MM.1S (cell line): Measurements from ENCODE around the gene P2RX2.
A peak's percentile ranks its signal among the peaks of the same experiment; 100 is the strongest.

Source experiments
- DNase-seq: peaks from one replicate; pipeline ENCODE4 v3.0.0-alpha.2; 2015
- H2AFZ ChIP-seq: fragments of 300-600 bp; sonication (generic); 2 replicates; pipeline ENCODE4 v1.6.0; 2016; ENCODE audit warnings: antibody characterized with exemption, low read length
- H3F3A ChIP-seq: fragments of 300-600 bp; sonication (generic); 2 replicates; pipeline ENCODE4 v1.6.1; 2016; ENCODE audit warnings: mild to moderate bottlenecking, antibody characterized with exemption, low read length, moderate library complexity, mixed read lengths; ENCODE audit not compliant: insufficient read depth
- H3K27ac ChIP-seq: fragments of 300-600 bp; sonication (generic); 2 replicates; pipeline ENCODE4 v1.5.1; 2016; ENCODE audit warnings: mild to moderate bottlenecking, low read length
- H3K27me3 ChIP-seq: fragments of 300-600 bp; sonication (generic); replicated peaks from 2 replicates; pipeline ENCODE4 v1.6.0; 2016; ENCODE audit warnings: low read length; ENCODE audit not compliant: insufficient read depth
- H3K36me3 ChIP-seq: fragments of 300-600 bp; sonication (generic); replicated peaks from 2 replicates; pipeline ENCODE4 v1.6.1; 2016; ENCODE audit warnings: mild to moderate bottlenecking, low read length, mixed read lengths; ENCODE audit not compliant: insufficient read depth
- H3K4me1 ChIP-seq: fragments of 300-600 bp; sonication (generic); 2 replicates; pipeline ENCODE4 v1.6.1; 2016; ENCODE audit warnings: low read length, mixed read lengths
- H3K4me2 ChIP-seq: fragments of 300-600 bp; sonication (generic); 2 replicates; pipeline ENCODE4 v1.6.0; 2016; ENCODE audit warnings: low read depth, low read length
- H3K4me3 ChIP-seq: fragments of 300-600 bp; sonication (generic); 2 replicates; pipeline ENCODE4 v1.5.1; 2016; ENCODE audit warnings: low read length, mixed read lengths
- H3K79me2 ChIP-seq: fragments of 300-600 bp; sonication (generic); 2 replicates; pipeline ENCODE4 v1.6.1; 2016; ENCODE audit warnings: mixed run types, low read length, mixed read lengths
- H3K9ac ChIP-seq: fragments of 300-600 bp; sonication (generic); 2 replicates; pipeline ENCODE4 v1.6.1; 2016; ENCODE audit warnings: low read length, mixed read lengths
- H3K9me2 ChIP-seq: fragments of 300-600 bp; sonication (generic); replicated peaks from 2 replicates; pipeline ENCODE4 v1.6.1; 2016; ENCODE audit warnings: mild to moderate bottlenecking, low read length, mixed read lengths; ENCODE audit not compliant: insufficient read depth
- H3K9me3 ChIP-seq: fragments of 300-600 bp; sonication (generic); replicated peaks from 2 replicates; pipeline ENCODE4 v1.6.1; 2016; ENCODE audit warnings: mild to moderate bottlenecking, low read length, mixed read lengths; ENCODE audit not compliant: insufficient read depth
- H4K20me1 ChIP-seq: fragments of 300-600 bp; sonication (generic); 2 replicates; pipeline ENCODE4 v1.6.1; 2016; ENCODE audit warnings: mild to moderate bottlenecking, low read length, moderate library complexity, mixed read lengths; ENCODE audit not compliant: insufficient read depth
- CTCF ChIP-seq: fragments of 300-600 bp; sonication (generic); IDR thresholded peaks from 2 replicates; pipeline ENCODE4 v1.5.1; 2016; ENCODE audit warnings: antibody characterized with exemption, low read length, mixed read lengths
- EZH2 ChIP-seq: fragments of 300-600 bp; sonication (generic); optimal IDR thresholded peaks from 2 replicates; pipeline ENCODE3; 2017; ENCODE audit warnings: low read depth, mild to moderate bottlenecking, antibody characterized with exemption, low read length, mixed read lengths
- EZH2phosphoT487 ChIP-seq: fragments of 300-600 bp; sonication (generic); IDR thresholded peaks from 2 replicates; pipeline ENCODE4 v1.6.1; 2018; ENCODE audit warnings: antibody characterized with exemption, low read length

Gene P2RX2

DNA sequence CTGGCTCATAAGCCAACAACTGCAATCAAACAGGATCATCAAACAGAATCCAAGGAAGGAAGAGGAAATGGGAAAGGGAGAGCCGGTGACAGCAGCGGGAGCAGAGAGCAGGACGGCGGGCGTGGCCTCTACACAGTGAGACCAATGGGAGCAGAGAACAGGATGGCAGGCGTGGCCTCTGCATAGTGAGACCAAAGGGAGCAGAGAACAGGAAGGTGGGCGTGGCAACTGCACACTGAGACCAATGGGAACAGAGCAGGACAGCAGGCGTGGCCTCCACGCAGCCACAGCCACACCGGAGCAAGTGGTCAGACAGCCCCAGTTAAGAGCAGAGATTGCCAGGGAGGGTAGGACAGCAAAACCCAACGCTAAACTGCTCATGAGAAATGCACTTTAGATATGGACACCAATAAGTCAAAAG is 24.6 kb upstream of the P2RX2 start:
- no peak overlapping the region for H3K9ac ChIP-seq
- no peaks in the 10 kb centered on the region for H3K9me2 ChIP-seq
- no peaks in the 10 kb centered on the region for H3K79me2 ChIP-seq
- DNase-seq, result peak; percentile 65
- H3K4me2 ChIP-seq, result peak overlapping the region; percentile 37; the same call in 1 of the 2 replicates
- no peak overlapping the region for H3K4me3 ChIP-seq
- peaks cover 10% of the 10 kb centered on the region for H3K27me3 ChIP-seq
- TF ChIP-seq CTCF (no peak), EZH2 (no peak), EZH2phosphoT487 (no peak)
- no peaks in the 10 kb centered on the region for H3F3A ChIP-seq
- H2AFZ ChIP-seq, result no peak overlapping the region
- no peaks in the 10 kb centered on the region for H3K9me3 ChIP-seq
- no peak overlapping the region for H3K27ac ChIP-seq
- H3K4me1 ChIP-seq, result no peaks in the 10 kb centered on the region
- no peaks in the 10 kb centered on the region for H3K36me3 ChIP-seq
- no peaks in the 10 kb centered on the region for H4K20me1 ChIP-seq

DNA sequence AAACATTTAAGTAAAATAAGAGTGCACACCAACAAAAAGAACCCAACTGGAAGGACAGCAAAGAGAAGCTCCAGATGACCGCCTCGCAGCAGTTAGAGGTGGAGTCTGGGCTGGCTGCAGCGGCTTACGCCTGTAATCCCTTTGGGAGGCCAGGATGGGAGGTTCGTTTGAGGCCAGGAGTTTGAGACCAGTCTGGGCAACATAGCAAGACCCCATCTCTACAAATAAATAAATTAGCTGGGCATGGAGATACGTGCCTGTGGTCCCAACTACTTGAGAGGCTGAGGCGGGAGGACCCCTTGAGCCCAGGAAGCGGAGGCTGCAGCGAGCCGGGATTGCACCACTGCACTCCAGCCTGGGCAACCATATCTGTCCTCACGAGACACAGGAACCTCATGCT is 23.4 kb upstream of the P2RX2 start:
- Histone ChIP-seq H3K79me2 (no peaks in the 10 kb centered on the region), H3K9me2 (no peaks in the 10 kb centered on the region), H3K9ac (no peak overlapping the region), H3F3A (no peaks in the 10 kb centered on the region), H3K4me1 (no peaks in the 10 kb centered on the region), H3K27ac (no peak overlapping the region), H3K36me3 (no peaks in the 10 kb centered on the region), H3K4me3 (no peak overlapping the region), H3K27me3 (peaks cover 15% of the 10 kb centered on the region), H2AFZ (no peak overlapping the region), H3K9me3 (no peaks in the 10 kb centered on the region), H3K4me2 (no peak overlapping the region), H4K20me1 (no peaks in the 10 kb centered on the region)
- TF ChIP-seq CTCF (no peak), EZH2phosphoT487 (no peak), EZH2 (no peak)
- DNase-seq, result no peak

- TF ChIP-seq EZH2phosphoT487 (no peak), CTCF (no peak), EZH2 (no peak)
- no peak overlapping the region for H3K27ac ChIP-seq
- H3F3A ChIP-seq, result no peaks in the 10 kb centered on the region
- no peaks in the 10 kb centered on the region for H3K9me2 ChIP-seq
- no peak overlapping the region for H3K4me3 ChIP-seq
- no peak overlapping the region for H3K4me2 ChIP-seq
- H3K9ac ChIP-seq, result no peak overlapping the region
- H2AFZ ChIP-seq, result no peak overlapping the region
- peaks cover 21% of the 10 kb centered on the region for H3K27me3 ChIP-seq
- no peaks in the 10 kb centered on the region for H3K9me3 ChIP-seq
- no peaks in the 10 kb centered on the region for H4K20me1 ChIP-seq
- H3K36me3 ChIP-seq, result no peaks in the 10 kb centered on the region
- no peaks in the 10 kb centered on the region for H3K79me2 ChIP-seq
- no peaks in the 10 kb centered on the region for H3K4me1 ChIP-seq
- DNase-seq, result no peak
Measured at GRCh38 chr12:132596016-132596415, 22.6 kb upstream of the P2RX2 start.
